ENCODE data around the gene SYT4. TPM values are rescaled to one million over a fixed set of nuclear protein-coding genes. Genes with fewer than 3 reads are reported as not detected.

Gene SYT4
- total and polyA plus RNA-seq, 2 of the 4 experiments (the other 2 are of a cell fraction): not detected

- in situ Hi-C loops (cut with MboI; ENCODE audit: low sequenced_read_pairs): no loop called here
- Histone ChIP-seq H2BK120ac (ENCODE audit: low read depth, low read length) (no peak overlapping the region), H3K14ac (replicated peaks; ENCODE audit: low read depth, low read length) (no peak overlapping the region), H2BK20ac (ENCODE audit: low read depth, low read length) (no peak overlapping the region), H3K23ac (ENCODE audit: low read depth, low read length) (no peak overlapping the region), H3K56ac (ENCODE audit: extremely low read depth, insufficient read depth, low read length) (no peak overlapping the region), H3K9me1 (ENCODE audit: insufficient read depth, low read length) (no peaks in the 10 kb centered on the region), H3K36me3 (ENCODE audit: control insufficient read depth, insufficient read depth, low read length) (no peaks in the 10 kb centered on the region), H3K18ac (ENCODE audit: low read depth, low read length) (no peak overlapping the region), H2BK15ac (ENCODE audit: low read depth, low read length) (no peak overlapping the region), H4K5ac (ENCODE audit: low read depth, low read length) (no peak overlapping the region), H2BK5ac (ENCODE audit: low read depth, low read length, poor library complexity, severe bottlenecking) (no peak overlapping the region), H2AFZ (replicated peaks; ENCODE audit: low read length, poor library complexity) (no peak overlapping the region), H3K4ac (ENCODE audit: low read depth, low read length) (no peak overlapping the region), H4K91ac (ENCODE audit: insufficient read depth, low read depth, low read length) (no peak overlapping the region), H3K4me1 (ENCODE audit: control insufficient read depth, insufficient read depth, low read length) (no peaks in the 10 kb centered on the region), H3K27me3 (ENCODE audit: control insufficient read depth, insufficient read depth, low read length) (no peaks in the 10 kb centered on the region), H3K9ac (ENCODE audit: low read depth, low read length) (no peak overlapping the region), H3K79me1 (ENCODE audit: low read depth in 1 of 2, low read length in 2 of 2) (no peaks in the 10 kb centered on the region), H2AK5ac (ENCODE audit: low read depth, low read length) (no peak overlapping the region), H3K27ac (ENCODE audit: insufficient read depth, low read length) (no peak overlapping the region), H4K20me1 (ENCODE audit: insufficient read depth, low read length) (no peaks in the 10 kb centered on the region), H3K4me2 (ENCODE audit: low read depth, low read length) (no peak overlapping the region), H3K4me3 (ENCODE audit: insufficient read depth, low read depth, low read length) (no peak overlapping the region), H3K9me3 (ENCODE audit: control insufficient read depth, insufficient read depth, low read length) (peaks cover 2% of the 10 kb centered on the region; the same call in 1 of the 2 replicates), H2AK9ac (replicated peaks; ENCODE audit: low read depth, low read length, poor library complexity) (no peak overlapping the region), H4K8ac (ENCODE audit: low read depth in 2 of 2, low read length in 2 of 2) (no peak overlapping the region)
- ATAC-seq (ENCODE audit: low read depth) (no peak), DNase-seq (no peak)
- intact Hi-C loops (cut with micrococcal nuclease): no loop called here
- BruUV-seq (replicated peaks): no TSS peak
- POLR2A ChIA-PET (ENCODE audit: unreplicated experiment): no interaction called here
- TF ChIP-seq ELK1 (IDR thresholded peaks at IDR 0.05; ENCODE audit: borderline replicate concordance, low read depth, low read length) (no peak), RAD21 (IDR thresholded peaks at IDR 0.05; ENCODE audit: low read length) (no peak), MAZ (IDR thresholded peaks at IDR 0.05; ENCODE audit: borderline replicate concordance, low read depth, low read length) (no peak), BHLHE40 (IDR thresholded peaks at IDR 0.05; ENCODE audit: low read depth, low read length) (no peak), MAFK (IDR thresholded peaks at IDR 0.05; ENCODE audit: low read depth, low read length) (no peak), NFE2L2 (IDR thresholded peaks at IDR 0.05; ENCODE audit: low read depth, low read length) (no peak), SMC3 (IDR thresholded peaks at IDR 0.05; ENCODE audit: low read depth, low read length) (no peak), CHD1 (IDR thresholded peaks at IDR 0.05; ENCODE audit: low read depth, low read length) (no peak), MXI1 (IDR thresholded peaks at IDR 0.05; ENCODE audit: borderline replicate concordance, low read depth, low read length) (no peak), RCOR1 (IDR thresholded peaks at IDR 0.05; ENCODE audit: insufficient replicate concordance, low read length) (no peak), POLR2A (IDR thresholded peaks at IDR 0.05; ENCODE audit: low read depth, low read length) (no peak), CTCF (conservative IDR thresholded peaks at IDR 0.05; ENCODE audit: low read depth, low read length) (no peak), RFX5 (IDR thresholded peaks at IDR 0.05; ENCODE audit: low read depth, low read length) (no peak), CEBPB (IDR thresholded peaks at IDR 0.05; ENCODE audit: low read depth, low read length) (no peak)
- no CpG with 5 or more reads among the region's 1 CpG for WGBS, 2 experiments (ENCODE audit: extremely low coverage in 2 of 2, insufficient read length in 1 of 2)
- CTCF ChIA-PET: no interaction called here
- dilution Hi-C loops (cut with HindIII; ENCODE audit: low sequenced_read_pairs, unreplicated experiment): no loop called here
Observed at GRCh38 chr18:43247944-43248343, 29.3 kb downstream of the SYT4 start.
